Measurements from ENCODE around the gene ANO1.

ANO1 gene

GRCh38 chr11:70135142-70135541 is 57.0 kb downstream of the ANO1 start:
- Histone ChIP-seq H3K14ac (ENCODE audit: low read length) (no peak overlapping the region), H3K27ac (ENCODE audit: low read depth, low read length) (no peak overlapping the region), H3K79me1 (ENCODE audit: low read length) (no peaks in the 10 kb centered on the region), H3K4me3 (ENCODE audit: low read depth, low read length) (no peak overlapping the region), H2BK120ac (ENCODE audit: insufficient read depth, low read length, poor library complexity) (no peak overlapping the region), H3K4me1 (ENCODE audit: control insufficient read depth in 1 of 2, insufficient read depth in 2 of 2, low read length in 2 of 2) (no peaks in the 10 kb centered on the region), H2BK12ac (ENCODE audit: low read length) (no peak overlapping the region), H4K12ac (ENCODE audit: low read depth, low read length) (no peak overlapping the region), H4K91ac (ENCODE audit: low read depth, low read length) (no peak overlapping the region), H3K27me3 (ENCODE audit: insufficient read depth, low read length) (no peaks in the 10 kb centered on the region), H3K18ac (ENCODE audit: low read length) (no peak overlapping the region), H3K36me3 (ENCODE audit: control insufficient read depth in 1 of 2, insufficient read depth in 2 of 2, low read length in 2 of 2) (no peaks in the 10 kb centered on the region), H3K79me2 (ENCODE audit: control insufficient read depth, insufficient read depth, low read length, poor library complexity) (no peaks in the 10 kb centered on the region), H3K4me2 (ENCODE audit: low read length) (no peak overlapping the region), H3K4ac (ENCODE audit: low read depth, low read length) (no peak overlapping the region), H3K23ac (ENCODE audit: low read length) (no peak overlapping the region), H4K8ac (ENCODE audit: low read depth, low read length) (no peak overlapping the region), H3K9me3 (ENCODE audit: insufficient read depth, low read depth, low read length) (no peaks in the 10 kb centered on the region), H2BK5ac (ENCODE audit: low read depth, low read length, poor library complexity) (no peak overlapping the region), H2AK5ac (ENCODE audit: low read length) (no peak overlapping the region), H3K9ac (ENCODE audit: low read length) (no peak overlapping the region), H2AFZ (ENCODE audit: insufficient read depth, low read length, poor library complexity) (no peak overlapping the region)
- DNase-seq, result no peak
- WGBS (ENCODE audit: extremely low coverage, insufficient coverage, insufficient read length), result no CpG with 5 or more reads among the region's 8 CpGs

GRCh38 chr11:70135625-70136059 is 57.5 kb downstream of the ANO1 start:
- no peaks in the 10 kb centered on the region for H3K9me3 ChIP-seq (ENCODE audit: insufficient read depth, low read depth, low read length)
- H3K14ac ChIP-seq (ENCODE audit: low read length), result no peak overlapping the region
- H3K18ac ChIP-seq (ENCODE audit: low read length), result no peak overlapping the region
- no peaks in the 10 kb centered on the region for H3K36me3 ChIP-seq (ENCODE audit: control insufficient read depth in 1 of 2, insufficient read depth in 2 of 2, low read length in 2 of 2)
- no peak overlapping the region for H3K4me2 ChIP-seq (ENCODE audit: low read length)
- H4K12ac ChIP-seq (ENCODE audit: low read depth, low read length), result no peak overlapping the region
- no peaks in the 10 kb centered on the region for H3K79me2 ChIP-seq (ENCODE audit: control insufficient read depth, insufficient read depth, low read length, poor library complexity)
- H3K27me3 ChIP-seq (ENCODE audit: insufficient read depth, low read length), result no peaks in the 10 kb centered on the region
- no peak for DNase-seq
- H3K9ac ChIP-seq (ENCODE audit: low read length), result no peak overlapping the region
- no peak overlapping the region for H2BK12ac ChIP-seq (ENCODE audit: low read length)
- H2AK5ac ChIP-seq (ENCODE audit: low read length), result no peak overlapping the region
- no peak overlapping the region for H3K4ac ChIP-seq (ENCODE audit: low read depth, low read length)
- no peak overlapping the region for H4K8ac ChIP-seq (ENCODE audit: low read depth, low read length)
- H2BK5ac ChIP-seq (ENCODE audit: low read depth, low read length, poor library complexity), result no peak overlapping the region
- H3K4me1 ChIP-seq (ENCODE audit: control insufficient read depth in 1 of 2, insufficient read depth in 2 of 2, low read length in 2 of 2), result no peaks in the 10 kb centered on the region
- H3K27ac ChIP-seq (ENCODE audit: low read depth, low read length), result no peak overlapping the region
- no peak overlapping the region for H2BK120ac ChIP-seq (ENCODE audit: insufficient read depth, low read length, poor library complexity)
- no peak overlapping the region for H3K23ac ChIP-seq (ENCODE audit: low read length)
- H3K4me3 ChIP-seq (ENCODE audit: low read depth, low read length), result no peak overlapping the region
- no peak overlapping the region for H4K91ac ChIP-seq (ENCODE audit: low read depth, low read length)
- no peaks in the 10 kb centered on the region for H3K79me1 ChIP-seq (ENCODE audit: low read length)
- H2AFZ ChIP-seq (ENCODE audit: insufficient read depth, low read length, poor library complexity), result no peak overlapping the region
- WGBS (ENCODE audit: extremely low coverage, insufficient coverage, insufficient read length), result no CpG with 5 or more reads among the region's 15 CpGs

DNA sequence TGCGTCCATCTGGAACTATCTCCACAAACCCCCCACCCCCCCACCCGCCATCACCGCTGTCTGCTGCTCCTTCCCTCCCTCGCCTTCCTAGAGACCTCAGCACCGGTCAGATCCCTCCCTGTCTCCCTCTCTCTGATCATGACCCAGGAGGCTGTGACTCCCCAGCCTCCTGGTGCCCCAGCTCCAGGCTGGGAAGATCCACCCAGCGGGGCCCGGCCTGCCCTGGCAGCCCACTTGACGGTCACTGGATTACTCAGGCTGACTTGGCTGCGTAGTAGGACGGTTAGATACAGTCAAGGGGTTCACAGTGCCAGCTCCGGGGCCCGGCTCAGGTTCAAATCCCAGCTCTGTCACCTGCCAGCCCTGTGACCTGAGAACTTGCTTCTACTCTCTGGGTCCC is 59.3 kb downstream of the ANO1 start:
- H2AK5ac ChIP-seq (ENCODE audit: low read length), result no peak overlapping the region
- no peak overlapping the region for H3K9ac ChIP-seq (ENCODE audit: low read length)
- no peak overlapping the region for H2BK12ac ChIP-seq (ENCODE audit: low read length)
- DNase-seq, result no peak
- H4K8ac ChIP-seq (ENCODE audit: low read depth, low read length), result no peak overlapping the region
- H2AFZ ChIP-seq (ENCODE audit: insufficient read depth, low read length, poor library complexity), result no peak overlapping the region
- no peaks in the 10 kb centered on the region for H3K9me3 ChIP-seq (ENCODE audit: insufficient read depth, low read depth, low read length)
- H3K27ac ChIP-seq (ENCODE audit: low read depth, low read length), result no peak overlapping the region
- WGBS (ENCODE audit: extremely low coverage, insufficient coverage, insufficient read length), result no CpG with 5 or more reads among the region's 12 CpGs
- no peak overlapping the region for H3K4me3 ChIP-seq (ENCODE audit: low read depth, low read length)
- H3K4me2 ChIP-seq (ENCODE audit: low read length), result no peak overlapping the region
- no peaks in the 10 kb centered on the region for H3K79me2 ChIP-seq (ENCODE audit: control insufficient read depth, insufficient read depth, low read length, poor library complexity)
- H3K23ac ChIP-seq (ENCODE audit: low read length), result no peak overlapping the region
- peaks cover 4% of the 10 kb centered on the region for H3K27me3 ChIP-seq (ENCODE audit: insufficient read depth, low read length)
- H3K18ac ChIP-seq (ENCODE audit: low read length), result no peak overlapping the region
- no peak overlapping the region for H4K91ac ChIP-seq (ENCODE audit: low read depth, low read length)
- H4K12ac ChIP-seq (ENCODE audit: low read depth, low read length), result no peak overlapping the region
- H3K79me1 ChIP-seq (ENCODE audit: low read length), result no peaks in the 10 kb centered on the region
- no peak overlapping the region for H3K14ac ChIP-seq (ENCODE audit: low read length)
- no peaks in the 10 kb centered on the region for H3K36me3 ChIP-seq (ENCODE audit: control insufficient read depth in 1 of 2, insufficient read depth in 2 of 2, low read length in 2 of 2)
- H2BK5ac ChIP-seq (ENCODE audit: low read depth, low read length, poor library complexity), result no peak overlapping the region
- no peak overlapping the region for H3K4ac ChIP-seq (ENCODE audit: low read depth, low read length)
- no peak overlapping the region for H2BK120ac ChIP-seq (ENCODE audit: insufficient read depth, low read length, poor library complexity)
- no peaks in the 10 kb centered on the region for H3K4me1 ChIP-seq (ENCODE audit: control insufficient read depth in 1 of 2, insufficient read depth in 2 of 2, low read length in 2 of 2)

DNA sequence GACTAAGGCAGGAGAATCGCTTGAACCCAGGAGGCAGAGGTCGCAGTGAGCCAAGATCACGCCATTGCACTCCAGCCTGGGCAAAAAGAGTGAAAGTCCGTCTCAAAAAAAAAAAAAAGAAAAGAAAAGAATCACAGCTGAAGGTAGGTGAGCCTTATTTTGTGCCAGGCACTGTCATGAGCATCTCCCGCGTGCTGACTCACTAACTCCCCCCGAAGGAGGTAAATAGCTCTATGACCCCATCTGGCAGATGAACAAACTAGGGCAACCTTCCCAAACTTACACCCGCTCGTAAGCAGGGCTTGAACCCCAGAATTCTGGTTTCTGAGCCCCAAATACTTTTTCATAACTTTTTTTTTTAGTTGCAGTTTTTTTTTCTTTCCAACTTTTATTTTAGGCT is 60.3 kb downstream of the ANO1 start:
- H3K36me3 ChIP-seq (ENCODE audit: control insufficient read depth in 1 of 2, insufficient read depth in 2 of 2, low read length in 2 of 2), result no peaks in the 10 kb centered on the region
- no peaks in the 10 kb centered on the region for H3K4me1 ChIP-seq (ENCODE audit: control insufficient read depth in 1 of 2, insufficient read depth in 2 of 2, low read length in 2 of 2)
- H3K23ac ChIP-seq (ENCODE audit: low read length), result no peak overlapping the region
- H3K4ac ChIP-seq (ENCODE audit: low read depth, low read length), result no peak overlapping the region
- H3K9ac ChIP-seq (ENCODE audit: low read length), result no peak overlapping the region
- H4K91ac ChIP-seq (ENCODE audit: low read depth, low read length), result no peak overlapping the region
- no peaks in the 10 kb centered on the region for H3K79me1 ChIP-seq (ENCODE audit: low read length)
- no peak overlapping the region for H2BK12ac ChIP-seq (ENCODE audit: low read length)
- H3K27me3 ChIP-seq (ENCODE audit: insufficient read depth, low read length), result peaks cover 4% of the 10 kb centered on the region
- no peak overlapping the region for H2AFZ ChIP-seq (ENCODE audit: insufficient read depth, low read length, poor library complexity)
- no peak overlapping the region for H2AK5ac ChIP-seq (ENCODE audit: low read length)
- no peak overlapping the region for H2BK120ac ChIP-seq (ENCODE audit: insufficient read depth, low read length, poor library complexity)
- H4K8ac ChIP-seq (ENCODE audit: low read depth, low read length), result no peak overlapping the region
- no peaks in the 10 kb centered on the region for H3K79me2 ChIP-seq (ENCODE audit: control insufficient read depth, insufficient read depth, low read length, poor library complexity)
- no peak for DNase-seq
- H3K27ac ChIP-seq (ENCODE audit: low read depth, low read length), result no peak overlapping the region
- H3K14ac ChIP-seq (ENCODE audit: low read length), result no peak overlapping the region
- H3K9me3 ChIP-seq (ENCODE audit: insufficient read depth, low read depth, low read length), result no peaks in the 10 kb centered on the region
- H3K4me3 ChIP-seq (ENCODE audit: low read depth, low read length), result no peak overlapping the region
- no peak overlapping the region for H4K12ac ChIP-seq (ENCODE audit: low read depth, low read length)
- no peak overlapping the region for H3K18ac ChIP-seq (ENCODE audit: low read length)
- H2BK5ac ChIP-seq (ENCODE audit: low read depth, low read length, poor library complexity), result no peak overlapping the region
- no peak overlapping the region for H3K4me2 ChIP-seq (ENCODE audit: low read length)
- WGBS (ENCODE audit: extremely low coverage, insufficient coverage, insufficient read length), result no CpG with 5 or more reads among the region's 9 CpGs

Data from trophoblast cell (in vitro differentiated cells and primary cell).